Neural cell (in vitro differentiated cells): ENCODE measurements around the gene MARCHF5.

Source experiments
- EP300 ChIP-seq: fragments of 450-650 bp; conservative IDR thresholded peaks from 2 replicates; pipeline ENCODE4 v1.6.1; 2014; ENCODE audit warnings: antibody characterized with exemption, mild to moderate bottlenecking, moderate library complexity; ENCODE audit not compliant: poor library complexity, severe bottlenecking
- EZH2 ChIP-seq: fragments of 200-600, 300-800 bp; shearing (Covaris generic), sonication (generic); IDR thresholded peaks from 2 replicates; pipeline ENCODE4 v1.6.1; 2014; ENCODE audit warnings: antibody characterized with exemption, low read length, borderline replicate concordance, mild to moderate bottlenecking; ENCODE audit not compliant: insufficient read depth, poor library complexity, severe bottlenecking
- POLR2AphosphoS5 ChIP-seq: IDR thresholded peaks from 2 replicates; pipeline ENCODE4 v1.6.1; 2012
- RAD21 ChIP-seq: fragments of 450-650 bp; conservative IDR thresholded peaks from 2 replicates; pipeline ENCODE4 v1.6.1; 2014; ENCODE audit warnings: antibody characterized with exemption, mild to moderate bottlenecking, moderate library complexity
- SMC3 ChIP-seq: fragments of 450-650 bp; conservative IDR thresholded peaks from 2 replicates; pipeline ENCODE4 v1.6.1; 2014; ENCODE audit warnings: antibody characterized with exemption, mild to moderate bottlenecking, moderate library complexity; ENCODE audit not compliant: poor library complexity
- TAF1 ChIP-seq: IDR thresholded peaks from 2 replicates; pipeline ENCODE4 v1.6.1; 2012; ENCODE audit warnings: low read depth
- TF ChIP-seq, protein P1 (sequence below): IDR thresholded peaks from 2 replicates; pipeline ENCODE4 v1.6.1; 2012; ENCODE audit warnings: borderline replicate concordance
- TF ChIP-seq, protein P2 (sequence below): fragments of 450-650 bp; IDR thresholded peaks from 2 replicates; pipeline ENCODE4 v1.5.1; 2014; ENCODE audit warnings: antibody characterized with exemption, mild to moderate bottlenecking, moderate library complexity; ENCODE audit not compliant: poor library complexity, severe bottlenecking

DNA sequence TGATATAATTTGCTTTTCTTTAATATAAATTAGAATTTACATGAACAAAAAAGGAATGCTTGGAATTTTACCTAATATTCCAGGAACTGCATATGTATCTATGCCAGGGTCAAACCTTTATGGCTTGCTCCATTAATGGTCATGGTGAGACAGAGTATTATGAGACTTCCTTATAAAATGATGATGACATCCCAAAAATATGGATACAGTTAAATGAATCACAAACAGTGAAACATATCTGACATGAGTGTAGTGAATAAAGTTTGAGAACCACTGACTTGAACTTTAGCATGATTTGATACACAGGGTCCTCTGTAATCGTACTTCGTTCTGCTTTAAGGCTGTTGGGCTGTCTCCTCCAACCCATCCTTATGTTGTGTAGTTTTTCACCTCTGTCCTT lies 51.8 kb downstream of the MARCHF5 start:
- TF ChIP-seq, protein P1, sequence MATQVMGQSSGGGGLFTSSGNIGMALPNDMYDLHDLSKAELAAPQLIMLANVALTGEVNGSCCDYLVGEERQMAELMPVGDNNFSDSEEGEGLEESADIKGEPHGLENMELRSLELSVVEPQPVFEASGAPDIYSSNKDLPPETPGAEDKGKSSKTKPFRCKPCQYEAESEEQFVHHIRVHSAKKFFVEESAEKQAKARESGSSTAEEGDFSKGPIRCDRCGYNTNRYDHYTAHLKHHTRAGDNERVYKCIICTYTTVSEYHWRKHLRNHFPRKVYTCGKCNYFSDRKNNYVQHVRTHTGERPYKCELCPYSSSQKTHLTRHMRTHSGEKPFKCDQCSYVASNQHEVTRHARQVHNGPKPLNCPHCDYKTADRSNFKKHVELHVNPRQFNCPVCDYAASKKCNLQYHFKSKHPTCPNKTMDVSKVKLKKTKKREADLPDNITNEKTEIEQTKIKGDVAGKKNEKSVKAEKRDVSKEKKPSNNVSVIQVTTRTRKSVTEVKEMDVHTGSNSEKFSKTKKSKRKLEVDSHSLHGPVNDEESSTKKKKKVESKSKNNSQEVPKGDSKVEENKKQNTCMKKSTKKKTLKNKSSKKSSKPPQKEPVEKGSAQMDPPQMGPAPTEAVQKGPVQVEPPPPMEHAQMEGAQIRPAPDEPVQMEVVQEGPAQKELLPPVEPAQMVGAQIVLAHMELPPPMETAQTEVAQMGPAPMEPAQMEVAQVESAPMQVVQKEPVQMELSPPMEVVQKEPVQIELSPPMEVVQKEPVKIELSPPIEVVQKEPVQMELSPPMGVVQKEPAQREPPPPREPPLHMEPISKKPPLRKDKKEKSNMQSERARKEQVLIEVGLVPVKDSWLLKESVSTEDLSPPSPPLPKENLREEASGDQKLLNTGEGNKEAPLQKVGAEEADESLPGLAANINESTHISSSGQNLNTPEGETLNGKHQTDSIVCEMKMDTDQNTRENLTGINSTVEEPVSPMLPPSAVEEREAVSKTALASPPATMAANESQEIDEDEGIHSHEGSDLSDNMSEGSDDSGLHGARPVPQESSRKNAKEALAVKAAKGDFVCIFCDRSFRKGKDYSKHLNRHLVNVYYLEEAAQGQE, result no peak
- TF ChIP-seq EZH2, result no peak
- TF ChIP-seq, protein P2, sequence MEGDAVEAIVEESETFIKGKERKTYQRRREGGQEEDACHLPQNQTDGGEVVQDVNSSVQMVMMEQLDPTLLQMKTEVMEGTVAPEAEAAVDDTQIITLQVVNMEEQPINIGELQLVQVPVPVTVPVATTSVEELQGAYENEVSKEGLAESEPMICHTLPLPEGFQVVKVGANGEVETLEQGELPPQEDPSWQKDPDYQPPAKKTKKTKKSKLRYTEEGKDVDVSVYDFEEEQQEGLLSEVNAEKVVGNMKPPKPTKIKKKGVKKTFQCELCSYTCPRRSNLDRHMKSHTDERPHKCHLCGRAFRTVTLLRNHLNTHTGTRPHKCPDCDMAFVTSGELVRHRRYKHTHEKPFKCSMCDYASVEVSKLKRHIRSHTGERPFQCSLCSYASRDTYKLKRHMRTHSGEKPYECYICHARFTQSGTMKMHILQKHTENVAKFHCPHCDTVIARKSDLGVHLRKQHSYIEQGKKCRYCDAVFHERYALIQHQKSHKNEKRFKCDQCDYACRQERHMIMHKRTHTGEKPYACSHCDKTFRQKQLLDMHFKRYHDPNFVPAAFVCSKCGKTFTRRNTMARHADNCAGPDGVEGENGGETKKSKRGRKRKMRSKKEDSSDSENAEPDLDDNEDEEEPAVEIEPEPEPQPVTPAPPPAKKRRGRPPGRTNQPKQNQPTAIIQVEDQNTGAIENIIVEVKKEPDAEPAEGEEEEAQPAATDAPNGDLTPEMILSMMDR, result no peak
- no peak for TF ChIP-seq POLR2AphosphoS5
- no peak for TF ChIP-seq EP300
- no peak for TF ChIP-seq SMC3
- no peak for TF ChIP-seq TAF1
- TF ChIP-seq RAD21, result no peak
